ENCODE results near the gene LCN12.

- TF ChIP-seq CTCF (IDR thresholded peaks at IDR 0.05) (peak in 4 of 12 donors; percentile 9 to 38 (median 32)), POLR2A (IDR thresholded peaks at IDR 0.05) (peak in 1 of 2 donors; percentile 26)
These were observed 29.6 kb downstream of the LCN12 start for GRCh38 chr9:136981588-136982231.

Measured in heart left ventricle (tissue), 13 donors.